ENCODE results near the gene XPO5.

Gene XPO5

GRCh38 chr6:43588194-43588593, 12.4 kb upstream of the XPO5 start:
- no peak overlapping the region for H3K4me2 ChIP-seq (ENCODE audit: low read length)
- no peaks in the 10 kb centered on the region for H3K27me3 ChIP-seq (ENCODE audit: control insufficient read depth, low read length)
- H3K4me3 ChIP-seq (ENCODE audit: low read length): no peak overlapping the region
- H3K36me3 ChIP-seq (ENCODE audit: control insufficient read depth, low read length): peaks cover 98% of the 10 kb centered on the region
- H3K9me3 ChIP-seq (ENCODE audit: control insufficient read depth, insufficient read depth, low read length): no peaks in the 10 kb centered on the region
- no peaks in the 10 kb centered on the region for H3F3A ChIP-seq (ENCODE audit: control insufficient read depth, insufficient read depth)
- no peaks in the 10 kb centered on the region for H4K20me1 ChIP-seq (ENCODE audit: control insufficient read depth, insufficient read depth, low read depth, low read length)
- no peak overlapping the region for H3K27ac ChIP-seq (ENCODE audit: low read depth, low read length)
- no peaks in the 10 kb centered on the region for H3K9me2 ChIP-seq (replicated peaks; ENCODE audit: control insufficient read depth, low read length)
- TF ChIP-seq EZH2phosphoT487 (IDR thresholded peaks at IDR 0.05; ENCODE audit: borderline replicate concordance, low read length) (no peak), CTCF (IDR thresholded peaks at IDR 0.05; ENCODE audit: low read depth, low read length, poor library complexity, severe bottlenecking) (no peak)
- no peaks in the 10 kb centered on the region for H3K4me1 ChIP-seq (ENCODE audit: control insufficient read depth, low read length)
- peaks cover 72% of the 10 kb centered on the region for H3K79me2 ChIP-seq (ENCODE audit: control insufficient read depth, low read length)

- H3K27me3 ChIP-seq (ENCODE audit: control insufficient read depth, low read length): no peaks in the 10 kb centered on the region
- TF ChIP-seq EZH2phosphoT487 (IDR thresholded peaks at IDR 0.05; ENCODE audit: borderline replicate concordance, low read length): no peak
- TF ChIP-seq CTCF (IDR thresholded peaks at IDR 0.05; ENCODE audit: low read depth, low read length, poor library complexity, severe bottlenecking): no peak
- H3K9me3 ChIP-seq (ENCODE audit: control insufficient read depth, insufficient read depth, low read length): no peaks in the 10 kb centered on the region
- H3K4me2 ChIP-seq (ENCODE audit: low read length): no peak overlapping the region
- H3K4me1 ChIP-seq (ENCODE audit: control insufficient read depth, low read length): no peaks in the 10 kb centered on the region
- H3K79me2 ChIP-seq (ENCODE audit: control insufficient read depth, low read length): peaks cover 62% of the 10 kb centered on the region
- H3F3A ChIP-seq (ENCODE audit: control insufficient read depth, insufficient read depth): no peaks in the 10 kb centered on the region
- H3K9me2 ChIP-seq (replicated peaks; ENCODE audit: control insufficient read depth, low read length): no peaks in the 10 kb centered on the region
- H3K27ac ChIP-seq (ENCODE audit: low read depth, low read length): no peak overlapping the region
- H3K4me3 ChIP-seq (ENCODE audit: low read length): no peak overlapping the region
- peaks cover 82% of the 10 kb centered on the region for H3K36me3 ChIP-seq (ENCODE audit: control insufficient read depth, low read length)
- H4K20me1 ChIP-seq (ENCODE audit: control insufficient read depth, insufficient read depth, low read depth, low read length): peaks cover 7% of the 10 kb centered on the region; the same call in 1 of the 2 replicates
These were observed 9.2 kb upstream of the XPO5 start for GRCh38 chr6:43584892-43585570.

GRCh38 chr6:43582911-43583310, 7.1 kb upstream of the XPO5 start:
- Histone ChIP-seq H3K27ac (ENCODE audit: low read depth, low read length) (no peak overlapping the region), H3F3A (ENCODE audit: control insufficient read depth, insufficient read depth) (0 out of 2 replicates have a peak, but pooled peaks cover 5% of the 10 kb centered on the region), H3K4me1 (ENCODE audit: control insufficient read depth, low read length) (peaks cover 16% of the 10 kb centered on the region), H3K9me3 (ENCODE audit: control insufficient read depth, insufficient read depth, low read length) (no peaks in the 10 kb centered on the region), H3K4me3 (ENCODE audit: low read length) (no peak overlapping the region), H3K9me2 (replicated peaks; ENCODE audit: control insufficient read depth, low read length) (no peaks in the 10 kb centered on the region), H3K4me2 (ENCODE audit: low read length) (no peak overlapping the region), H3K79me2 (ENCODE audit: control insufficient read depth, low read length) (peaks cover 67% of the 10 kb centered on the region), H3K36me3 (ENCODE audit: control insufficient read depth, low read length) (peaks cover 78% of the 10 kb centered on the region), H3K27me3 (ENCODE audit: control insufficient read depth, low read length) (no peaks in the 10 kb centered on the region), H4K20me1 (ENCODE audit: control insufficient read depth, insufficient read depth, low read depth, low read length) (peaks cover 23% of the 10 kb centered on the region)
- TF ChIP-seq EZH2phosphoT487 (IDR thresholded peaks at IDR 0.05; ENCODE audit: borderline replicate concordance, low read length): no peak
- TF ChIP-seq CTCF (IDR thresholded peaks at IDR 0.05; ENCODE audit: low read depth, low read length, poor library complexity, severe bottlenecking): no peak
